Astrocyte of the spinal cord (primary cell): ENCODE measurements around the gene NPEPL1.
"Not testable (repeated sequence)": the region's sequence is repeated elsewhere in the genome, so short reads cannot be mapped to it uniquely, and the experiment has no call there.

Experiments used
- DNase-seq: peaks from one replicate; pipeline ENCODE4 v3.0.0; 2011; ENCODE audit warnings: low read depth, low spot score
- H3K4me3 ChIP-seq: 2 replicates; pipeline ENCODE4 v1.5.1; 2011; ENCODE audit warnings: low read depth, mild to moderate bottlenecking, low read length, moderate library complexity
- in situ Hi-C: cut with HindIII; loops from 2 replicates; pipeline ENCODE4 v1.10.0; 2017; ENCODE audit warnings: low sequenced_read_pairs
- TF ChIP-seq, protein P1 (sequence below): IDR thresholded peaks from 2 replicates; pipeline ENCODE4 v1.5.1; 2012; ENCODE audit warnings: low read depth, mild to moderate bottlenecking, low read length, inconsistent platforms

The NPEPL1 gene

GRCh38 chr20:58719258-58719657 lies 26.7 kb downstream of the NPEPL1 start:
- H3K4me3 ChIP-seq: no peak overlapping the region
- DNase-seq: no peak
- TF ChIP-seq, protein P1, sequence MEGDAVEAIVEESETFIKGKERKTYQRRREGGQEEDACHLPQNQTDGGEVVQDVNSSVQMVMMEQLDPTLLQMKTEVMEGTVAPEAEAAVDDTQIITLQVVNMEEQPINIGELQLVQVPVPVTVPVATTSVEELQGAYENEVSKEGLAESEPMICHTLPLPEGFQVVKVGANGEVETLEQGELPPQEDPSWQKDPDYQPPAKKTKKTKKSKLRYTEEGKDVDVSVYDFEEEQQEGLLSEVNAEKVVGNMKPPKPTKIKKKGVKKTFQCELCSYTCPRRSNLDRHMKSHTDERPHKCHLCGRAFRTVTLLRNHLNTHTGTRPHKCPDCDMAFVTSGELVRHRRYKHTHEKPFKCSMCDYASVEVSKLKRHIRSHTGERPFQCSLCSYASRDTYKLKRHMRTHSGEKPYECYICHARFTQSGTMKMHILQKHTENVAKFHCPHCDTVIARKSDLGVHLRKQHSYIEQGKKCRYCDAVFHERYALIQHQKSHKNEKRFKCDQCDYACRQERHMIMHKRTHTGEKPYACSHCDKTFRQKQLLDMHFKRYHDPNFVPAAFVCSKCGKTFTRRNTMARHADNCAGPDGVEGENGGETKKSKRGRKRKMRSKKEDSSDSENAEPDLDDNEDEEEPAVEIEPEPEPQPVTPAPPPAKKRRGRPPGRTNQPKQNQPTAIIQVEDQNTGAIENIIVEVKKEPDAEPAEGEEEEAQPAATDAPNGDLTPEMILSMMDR: no peak

GRCh38 chr20:58719971-58720371 lies 27.4 kb downstream of the NPEPL1 start:
- TF ChIP-seq, protein P1: no peak
- DNase-seq: no peak
- in situ Hi-C loops: no loop called here
- no peak overlapping the region for H3K4me3 ChIP-seq

More at GRCh38 chr20:58719258-58719657, 26.7 kb downstream of the NPEPL1 start:
- in situ Hi-C loops: no loop called here

DNA sequence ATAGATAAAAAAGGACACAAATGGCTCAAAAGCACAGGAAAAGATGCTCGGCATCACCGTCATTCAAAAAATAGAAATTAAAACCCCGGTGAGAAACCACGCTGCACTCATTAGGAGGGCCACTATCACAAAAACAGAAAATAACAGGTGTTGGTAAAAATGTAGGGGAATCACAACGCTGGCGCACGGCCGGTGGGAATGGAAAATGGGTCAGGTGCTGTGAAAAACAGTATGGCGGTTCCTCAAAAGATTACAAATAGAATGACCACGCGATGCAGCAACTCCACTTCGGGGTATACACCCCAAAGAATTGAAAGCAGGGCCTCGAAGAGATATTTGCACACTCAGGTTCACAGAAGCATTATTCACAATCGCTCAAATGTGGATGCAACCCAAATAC lies 28.3 kb downstream of the NPEPL1 start:
- TF ChIP-seq, protein P1: no peak
- in situ Hi-C loops: no loop called here
- no peak overlapping the region for H3K4me3 ChIP-seq
- no peak for DNase-seq

GRCh38 chr20:58721951-58722778 lies 29.6 kb downstream of the NPEPL1 start:
- TF ChIP-seq, protein P1: no peak
- DNase-seq: no peak
- in situ Hi-C loops: no loop called here
- H3K4me3 ChIP-seq: no peak overlapping the region

DNA sequence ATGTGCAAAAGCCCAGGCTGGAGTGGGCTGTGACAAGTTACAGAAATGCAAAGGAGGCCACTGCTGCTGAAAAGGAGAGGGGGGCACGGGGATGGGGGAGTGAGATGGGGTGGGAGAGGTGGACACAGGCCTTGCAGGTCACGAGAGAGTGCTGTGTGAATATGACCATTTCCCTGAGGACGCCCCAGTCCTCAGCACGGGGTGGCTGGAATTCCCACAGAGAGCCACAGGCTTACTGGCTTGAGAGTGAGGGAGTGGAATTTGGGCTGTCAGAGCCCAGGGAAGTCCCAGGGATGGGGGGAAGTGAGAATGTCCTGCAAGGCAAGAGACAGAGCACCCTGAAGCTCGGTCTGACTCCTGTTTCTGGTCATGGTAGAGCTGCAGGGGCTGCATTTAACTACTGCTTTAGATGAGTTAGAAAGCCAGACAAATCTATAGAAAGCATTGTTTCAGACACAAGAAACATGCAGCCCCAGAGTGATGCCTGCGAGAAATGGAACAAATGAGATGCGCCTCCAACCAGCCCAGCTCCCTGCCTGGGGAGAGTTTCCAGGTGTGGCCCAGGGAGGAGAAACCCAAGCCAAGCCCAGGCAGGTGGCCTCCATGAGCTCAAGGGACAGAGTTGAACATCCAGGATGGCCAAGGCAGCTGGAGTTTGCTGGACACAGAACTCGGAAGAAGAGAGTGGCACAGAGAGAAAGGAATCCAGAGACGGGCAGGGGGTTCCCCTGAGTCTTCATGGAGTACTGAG lies 30.5 kb downstream of the NPEPL1 start:
- no peak overlapping the region for H3K4me3 ChIP-seq
- in situ Hi-C loops: no loop called here
- TF ChIP-seq, protein P1: no peak
- no peak for DNase-seq

DNA sequence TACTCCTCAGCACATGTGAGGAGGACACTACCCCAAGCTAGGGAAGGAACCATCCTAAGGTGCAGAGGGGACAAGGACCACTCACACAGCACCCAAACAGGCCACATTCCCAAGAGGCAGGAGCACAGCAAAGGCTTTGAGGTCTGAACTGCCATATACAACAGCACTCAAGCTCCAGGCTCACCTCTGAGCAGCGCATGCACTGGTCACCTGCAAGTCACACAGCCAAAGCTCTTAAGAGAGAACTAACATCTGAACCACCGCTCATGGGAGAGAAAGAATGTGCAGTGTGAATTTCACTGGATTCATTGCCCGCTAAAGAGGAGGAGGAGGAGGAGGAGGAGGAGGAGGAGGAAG lies 31.0 kb downstream of the NPEPL1 start:
- H3K4me3 ChIP-seq: no peak overlapping the region
- TF ChIP-seq, protein P1: no peak
- in situ Hi-C loops: no loop called here
- no peak for DNase-seq

GRCh38 chr20:58726156-58726555 lies 33.6 kb downstream of the NPEPL1 start:
- in situ Hi-C loops, DNase-seq, H3K4me3 ChIP-seq: not testable (repeated sequence)
